NCI-H2081 treated with DMSO at 0.1 percent for 48 hours (cell line): ENCODE results near the gene GEN1.

Experiments
- DNase-seq: peaks from one replicate; lab custom pipeline; 2025; lab: John Stamatoyannopoulos, UW

GEN1 gene, protein sequence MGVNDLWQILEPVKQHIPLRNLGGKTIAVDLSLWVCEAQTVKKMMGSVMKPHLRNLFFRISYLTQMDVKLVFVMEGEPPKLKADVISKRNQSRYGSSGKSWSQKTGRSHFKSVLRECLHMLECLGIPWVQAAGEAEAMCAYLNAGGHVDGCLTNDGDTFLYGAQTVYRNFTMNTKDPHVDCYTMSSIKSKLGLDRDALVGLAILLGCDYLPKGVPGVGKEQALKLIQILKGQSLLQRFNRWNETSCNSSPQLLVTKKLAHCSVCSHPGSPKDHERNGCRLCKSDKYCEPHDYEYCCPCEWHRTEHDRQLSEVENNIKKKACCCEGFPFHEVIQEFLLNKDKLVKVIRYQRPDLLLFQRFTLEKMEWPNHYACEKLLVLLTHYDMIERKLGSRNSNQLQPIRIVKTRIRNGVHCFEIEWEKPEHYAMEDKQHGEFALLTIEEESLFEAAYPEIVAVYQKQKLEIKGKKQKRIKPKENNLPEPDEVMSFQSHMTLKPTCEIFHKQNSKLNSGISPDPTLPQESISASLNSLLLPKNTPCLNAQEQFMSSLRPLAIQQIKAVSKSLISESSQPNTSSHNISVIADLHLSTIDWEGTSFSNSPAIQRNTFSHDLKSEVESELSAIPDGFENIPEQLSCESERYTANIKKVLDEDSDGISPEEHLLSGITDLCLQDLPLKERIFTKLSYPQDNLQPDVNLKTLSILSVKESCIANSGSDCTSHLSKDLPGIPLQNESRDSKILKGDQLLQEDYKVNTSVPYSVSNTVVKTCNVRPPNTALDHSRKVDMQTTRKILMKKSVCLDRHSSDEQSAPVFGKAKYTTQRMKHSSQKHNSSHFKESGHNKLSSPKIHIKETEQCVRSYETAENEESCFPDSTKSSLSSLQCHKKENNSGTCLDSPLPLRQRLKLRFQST

GRCh38 chr2:17753803-17754663 is at the start of gene GEN1, which contains the start of gene SMC6:
GEN1 (plus strand) TSS chr2:17754138; CDS start chr2:17759944, 5,806 bp downstream.
SMC6 (minus strand) TSS chr2:17753810; CDS start chr2:17745946, 7,864 bp downstream.
- peak; percentile 73 for DNase-seq

GRCh38 chr2:17706845-17707244 is 47.1 kb upstream of the GEN1 start:
- no peak for DNase-seq

DNA sequence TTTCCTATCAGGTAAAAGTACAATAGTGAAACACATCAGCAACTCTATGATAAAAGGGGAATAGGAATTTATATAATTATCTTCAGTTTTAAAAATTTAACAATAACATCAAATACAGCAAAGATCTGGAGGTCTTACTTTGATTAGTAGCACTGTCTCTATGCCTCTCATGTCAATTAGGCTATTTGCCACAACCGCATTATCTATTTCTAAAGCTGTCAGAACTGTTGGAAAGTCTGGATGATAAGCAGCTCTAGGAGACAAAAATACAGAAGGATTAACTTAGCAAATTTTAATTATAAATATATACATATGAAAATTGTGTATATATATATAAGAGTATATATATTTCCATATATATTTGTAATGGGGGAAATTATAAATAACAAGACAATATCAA is 45.4 kb upstream of the GEN1 start:
- no peak for DNase-seq

GRCh38 chr2:17709897-17710296 is 44.0 kb upstream of the GEN1 start:
- DNase-seq = no peak

DNA sequence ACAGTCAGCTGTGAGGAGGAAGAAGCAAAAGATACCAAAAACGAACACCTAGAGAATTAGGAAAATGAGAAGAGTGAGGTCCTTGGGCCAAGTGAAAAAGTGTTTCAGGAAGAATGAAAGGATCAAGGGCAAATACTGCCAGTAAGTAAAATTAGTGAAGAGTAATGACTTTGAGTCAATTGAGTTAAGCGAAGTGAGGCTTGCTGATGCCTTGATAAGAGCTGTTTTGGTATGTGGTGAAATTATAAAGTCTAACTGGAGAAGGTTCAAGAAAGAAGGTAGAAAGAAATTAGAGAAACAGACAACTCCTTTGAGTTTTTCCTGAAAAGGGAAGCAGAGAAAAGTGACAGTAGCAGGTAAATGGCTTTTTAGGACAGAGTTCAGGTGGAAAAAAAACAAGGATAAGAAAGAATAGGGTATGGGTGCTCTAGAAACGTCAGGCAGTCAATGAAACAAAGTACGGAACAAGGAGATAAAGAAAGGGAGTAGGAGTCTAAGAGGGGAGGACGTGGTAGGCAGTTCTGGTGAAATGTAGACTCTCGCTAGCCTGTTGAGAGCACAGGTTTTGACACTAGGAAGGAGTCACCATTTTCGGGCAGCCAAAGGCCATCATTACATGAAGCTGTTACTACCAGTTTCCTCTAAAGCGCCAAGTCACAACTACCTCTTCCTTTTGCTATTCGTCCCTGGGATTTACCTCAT is 43.2 kb upstream of the GEN1 start:
- DNase-seq = no peak

DNA sequence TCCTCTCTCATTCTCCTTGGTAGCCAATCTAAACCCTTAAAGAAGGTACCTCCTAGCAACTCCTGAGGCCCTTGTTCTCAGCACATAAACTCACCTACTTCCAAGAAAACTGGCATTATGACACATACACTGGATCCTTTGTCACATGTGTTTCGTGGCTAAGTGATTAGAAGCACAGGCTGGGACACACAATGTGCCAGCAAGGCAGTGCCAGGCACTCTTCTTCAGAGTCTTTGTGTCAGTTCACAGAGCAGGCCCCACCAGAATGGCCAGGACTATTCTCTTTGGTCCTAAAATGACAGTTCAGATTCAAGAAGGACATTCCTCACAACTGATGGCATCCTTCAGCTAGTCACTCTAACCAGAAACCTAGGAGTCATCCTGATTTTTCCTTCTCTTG is 40.6 kb upstream of the GEN1 start:
- DNase-seq = no peak

GRCh38 chr2:17717666-17718065 is 36.3 kb upstream of the GEN1 start:
- no peak for DNase-seq

- DNase-seq = no peak
Measured at GRCh38 chr2:17718689-17719088, 35.2 kb upstream of the GEN1 start.

DNA sequence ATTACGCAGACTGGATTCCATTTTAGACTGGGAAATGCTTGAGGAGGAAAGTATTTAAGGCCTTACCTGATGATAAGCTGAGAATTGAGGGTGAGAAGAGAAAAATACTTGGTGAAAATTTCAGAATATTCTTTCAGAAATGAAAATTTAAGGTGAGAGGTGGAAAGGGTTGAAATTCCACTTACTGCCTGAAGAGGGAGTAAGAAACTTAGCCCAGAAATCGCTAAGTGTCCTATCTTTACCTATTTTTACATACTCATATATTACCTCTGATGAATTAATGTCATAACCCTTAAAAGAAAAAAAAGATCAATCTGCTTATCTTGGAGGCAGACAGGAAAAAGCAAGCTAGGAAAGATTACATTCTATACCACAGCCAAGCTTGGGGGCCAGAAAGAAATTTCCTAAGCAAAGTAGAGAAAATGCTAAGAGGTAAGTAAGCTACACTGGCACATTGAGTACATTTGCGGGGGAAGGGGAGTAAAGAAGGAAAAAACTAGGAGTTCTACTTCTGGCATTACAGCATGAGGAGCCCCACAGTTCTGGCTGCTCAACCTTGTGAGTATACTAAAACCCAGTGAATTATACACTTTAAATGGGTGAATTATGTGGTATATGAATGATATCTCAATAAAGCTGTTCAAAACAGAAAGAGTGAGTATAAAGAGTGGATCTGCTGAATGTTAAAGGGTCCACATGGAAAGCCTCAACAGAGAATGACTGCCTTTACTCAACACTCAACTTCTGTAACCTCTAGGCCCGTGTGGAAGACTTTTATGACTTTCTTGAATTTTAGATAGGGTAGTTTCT is 34.2 kb upstream of the GEN1 start:
- no peak for DNase-seq

GRCh38 chr2:17728210-17728609 is 25.7 kb upstream of the GEN1 start:
- DNase-seq = no peak

DNA sequence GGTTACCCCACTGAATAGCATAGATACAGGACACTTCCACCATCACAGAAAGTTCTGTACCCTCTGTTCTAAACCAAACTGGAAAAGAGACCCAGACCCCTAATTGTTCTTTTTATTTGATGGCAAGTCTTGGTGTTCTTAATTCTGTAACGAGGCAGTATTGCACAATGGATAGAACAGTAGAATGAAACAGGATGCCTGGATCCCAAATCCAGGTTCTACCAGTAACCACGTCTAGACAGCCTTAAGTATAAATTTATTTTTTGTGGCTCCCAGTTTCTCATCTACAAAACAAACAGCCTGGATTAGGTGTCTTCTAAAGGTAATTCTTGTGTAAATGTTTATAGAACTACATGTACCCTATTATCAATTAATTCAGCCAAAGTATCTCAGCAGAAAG is 24.1 kb upstream of the GEN1 start:
- DNase-seq = no peak

- DNase-seq = no peak
Measured at GRCh38 chr2:17733599-17733998, 20.3 kb upstream of the GEN1 start.

- DNase-seq = no peak
Measured at GRCh38 chr2:17735864-17736263, 18.1 kb upstream of the GEN1 start.

DNA sequence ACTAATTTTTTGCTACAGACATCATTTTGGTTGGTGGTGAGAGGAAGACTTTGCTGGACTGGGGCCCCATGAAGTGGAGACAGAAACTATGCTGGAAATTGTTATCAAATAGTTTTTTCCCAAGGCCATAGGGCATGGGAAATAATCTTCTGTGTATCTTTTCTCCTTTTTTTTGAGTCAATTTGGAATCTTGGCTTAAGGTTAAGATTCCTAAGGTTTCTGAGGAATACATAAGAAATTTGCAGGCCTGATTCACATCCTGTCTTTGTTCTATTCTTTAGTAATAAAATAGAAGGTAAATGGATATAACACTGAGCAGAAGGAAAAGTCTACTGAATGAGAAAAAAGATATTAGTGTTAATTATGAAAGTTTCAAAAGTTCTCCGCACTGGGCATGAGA is 16.9 kb upstream of the GEN1 start:
- no peak for DNase-seq

- DNase-seq = no peak
Measured at GRCh38 chr2:17740203-17740602, 13.7 kb upstream of the GEN1 start.

DNA sequence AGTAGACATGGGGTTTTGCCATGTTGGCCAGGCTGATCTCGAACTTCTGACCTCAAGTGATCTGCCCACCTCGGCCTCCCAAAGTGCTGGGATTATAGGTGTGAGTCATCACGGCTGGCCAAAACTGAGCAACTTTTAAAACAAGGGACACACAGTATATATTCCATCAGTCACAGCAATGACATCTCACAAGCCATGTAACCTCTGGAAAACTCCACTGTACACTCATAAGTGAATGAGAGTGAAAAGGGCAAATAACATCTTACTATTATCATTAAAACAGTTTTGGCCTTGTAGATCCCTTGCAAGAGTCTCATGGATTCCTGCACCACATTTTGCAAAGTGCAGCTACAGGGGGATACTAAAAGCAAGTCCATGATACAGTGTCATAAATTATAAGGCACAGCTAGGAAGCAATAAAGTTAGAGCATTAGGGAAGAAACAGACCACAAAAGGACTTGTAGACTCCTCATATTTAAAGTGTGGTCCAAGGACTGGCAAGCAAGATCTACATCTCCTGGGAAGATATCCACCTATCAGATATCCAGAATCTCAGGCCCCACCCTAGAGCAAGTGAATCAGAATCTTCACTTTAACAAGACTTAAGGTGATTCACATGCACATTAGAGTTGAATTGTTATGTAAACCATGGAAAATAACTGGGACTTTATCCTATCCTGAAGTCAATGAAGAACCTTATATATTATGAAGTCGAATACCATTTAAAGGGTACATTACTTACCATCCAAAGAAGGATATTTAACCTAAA is 6.1 kb upstream of the GEN1 start:
- no peak for DNase-seq

DNA sequence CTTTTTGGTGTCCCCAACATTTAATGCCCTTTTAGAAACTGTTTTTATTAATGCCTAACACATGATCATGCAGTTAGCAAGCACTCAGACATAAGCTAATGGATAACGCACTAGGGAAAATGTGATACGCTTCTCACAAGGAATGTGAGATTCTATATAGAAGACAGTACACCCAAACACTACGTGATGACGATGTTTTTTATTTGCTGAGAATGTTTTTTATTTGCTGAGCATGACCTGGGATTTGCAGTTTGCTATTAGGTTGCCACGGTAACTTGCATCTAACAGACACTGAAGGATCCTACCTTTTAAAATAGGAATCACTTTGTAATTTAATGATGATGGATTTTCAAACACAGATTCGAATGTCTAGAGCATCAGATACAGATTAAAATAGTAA is 5.2 kb upstream of the GEN1 start:
- no peak for DNase-seq

DNA sequence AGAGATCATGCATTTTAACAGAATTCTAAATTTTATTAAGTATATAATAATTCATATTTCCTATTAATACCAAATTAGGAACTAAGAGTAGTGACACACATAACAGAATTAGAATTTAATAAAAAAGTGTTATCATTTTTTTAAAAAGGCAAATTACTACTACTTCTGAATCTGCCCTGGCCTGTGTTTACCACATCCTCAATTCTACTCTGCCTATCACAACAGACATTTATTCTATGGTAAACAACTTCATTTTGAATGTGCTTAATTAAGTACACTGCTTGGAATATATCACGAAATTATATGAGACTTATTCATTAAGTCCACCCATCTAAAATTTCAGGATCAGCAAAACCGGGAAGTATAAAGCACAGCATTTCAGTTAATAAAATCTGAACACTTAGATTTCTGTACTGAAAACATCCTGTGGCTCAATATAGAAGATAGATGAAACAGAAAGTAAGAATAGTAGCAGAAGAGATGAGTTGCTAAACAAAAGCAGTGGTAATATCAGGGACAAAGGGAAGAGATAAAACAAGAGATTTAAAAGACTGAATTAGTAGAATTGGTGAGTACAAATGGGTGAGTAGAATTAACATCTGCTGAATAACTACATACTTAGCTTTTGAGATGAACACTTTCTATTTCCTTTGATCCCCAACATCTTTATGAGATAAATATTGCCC is 4.0 kb upstream of the GEN1 start:
- no peak for DNase-seq

GRCh38 chr2:17752246-17752645 is 1.7 kb upstream of the GEN1 start:
- no peak for DNase-seq
